PFSK-1 (cell line): ENCODE results near the gene MAN1A2.

Experiments
- FOXP2 ChIP-seq: optimal IDR thresholded peaks from 2 replicates; pipeline ENCODE3; 2011; ENCODE audit warnings: borderline replicate concordance, control low read depth, inconsistent platforms; ENCODE audit not compliant: insufficient read depth; ENCODE audit errors: extremely low read length, extremely low read depth
- POLR2AphosphoS5 ChIP-seq: IDR thresholded peaks from 2 replicates; pipeline ENCODE4 v1.6.1; 2012; ENCODE audit warnings: low read depth, mild to moderate bottlenecking, control low read depth, low read length, moderate library complexity
- REST ChIP-seq, 2 experiments: IDR thresholded peaks; 2 replicates each; pipeline versions ENCODE4 v1.6.1 to v1.8.0; 2011 to 2012; ENCODE audit warnings: low read depth in 2 of 2, low read length in 2 of 2, control low read depth in 1 of 2, inconsistent platforms in 1 of 2, mild to moderate bottlenecking in 1 of 2, moderate library complexity in 1 of 2; ENCODE audit not compliant: insufficient read depth in 1 of 2
- SIN3A ChIP-seq: IDR thresholded peaks from 2 replicates; pipeline ENCODE4 v1.6.1; 2012; ENCODE audit warnings: mild to moderate bottlenecking, low read length, moderate library complexity, borderline replicate concordance; ENCODE audit not compliant: insufficient read depth
- TAF1 ChIP-seq: IDR thresholded peaks from 2 replicates; pipeline ENCODE4 v1.6.1; 2012; ENCODE audit warnings: low read length, control low read depth, borderline replicate concordance; ENCODE audit not compliant: insufficient read depth

Gene MAN1A2

GRCh38 chr1:117561551-117561950 is 194.3 kb downstream of the MAN1A2 start:
- TF ChIP-seq POLR2AphosphoS5 (no peak), FOXP2 (no peak), REST (IDR thresholded peaks at IDR 0.05; ENCODE audit: insufficient read depth in 1 of 2, low read depth in 2 of 2, low read length in 2 of 2) (no peak), SIN3A (no peak), TAF1 (no peak)

- TF ChIP-seq FOXP2: no peak
Measured at GRCh38 chr1:117562581-117563491, 195.6 kb downstream of the MAN1A2 start.

- TF ChIP-seq FOXP2 (no peak), POLR2AphosphoS5 (no peak), TAF1 (no peak), SIN3A (no peak), REST (IDR thresholded peaks at IDR 0.05; ENCODE audit: insufficient read depth in 1 of 2, low read depth in 2 of 2, low read length in 2 of 2) (no peak)
Measured at GRCh38 chr1:117563492-117563875, 196.2 kb downstream of the MAN1A2 start.

GRCh38 chr1:117564227-117565075 is 197.2 kb downstream of the MAN1A2 start:
- TF ChIP-seq SIN3A (no peak), FOXP2 (no peak)

- TF ChIP-seq FOXP2: no peak
- TF ChIP-seq TAF1: no peak
- TF ChIP-seq REST (IDR thresholded peaks at IDR 0.05; ENCODE audit: insufficient read depth in 1 of 2, low read depth in 2 of 2, low read length in 2 of 2): no peak
- no peak for TF ChIP-seq POLR2AphosphoS5
- no peak for TF ChIP-seq SIN3A
Measured at GRCh38 chr1:117565076-117565556, 197.9 kb downstream of the MAN1A2 start.

- TF ChIP-seq FOXP2 (no peak), TAF1 (no peak), REST (IDR thresholded peaks at IDR 0.05; ENCODE audit: insufficient read depth in 1 of 2, low read depth in 2 of 2, low read length in 2 of 2) (no peak), POLR2AphosphoS5 (no peak), SIN3A (no peak)
Measured at GRCh38 chr1:117565745-117566455, 198.7 kb downstream of the MAN1A2 start.
